ENCODE results near the gene LBR. TPM values are rescaled to one million over a fixed set of nuclear protein-coding genes. Genes with fewer than 3 reads are reported as not detected.

The LBR gene
- total RNA-seq, 1 experiment from 2014 or later: 60.9 TPM

DNA sequence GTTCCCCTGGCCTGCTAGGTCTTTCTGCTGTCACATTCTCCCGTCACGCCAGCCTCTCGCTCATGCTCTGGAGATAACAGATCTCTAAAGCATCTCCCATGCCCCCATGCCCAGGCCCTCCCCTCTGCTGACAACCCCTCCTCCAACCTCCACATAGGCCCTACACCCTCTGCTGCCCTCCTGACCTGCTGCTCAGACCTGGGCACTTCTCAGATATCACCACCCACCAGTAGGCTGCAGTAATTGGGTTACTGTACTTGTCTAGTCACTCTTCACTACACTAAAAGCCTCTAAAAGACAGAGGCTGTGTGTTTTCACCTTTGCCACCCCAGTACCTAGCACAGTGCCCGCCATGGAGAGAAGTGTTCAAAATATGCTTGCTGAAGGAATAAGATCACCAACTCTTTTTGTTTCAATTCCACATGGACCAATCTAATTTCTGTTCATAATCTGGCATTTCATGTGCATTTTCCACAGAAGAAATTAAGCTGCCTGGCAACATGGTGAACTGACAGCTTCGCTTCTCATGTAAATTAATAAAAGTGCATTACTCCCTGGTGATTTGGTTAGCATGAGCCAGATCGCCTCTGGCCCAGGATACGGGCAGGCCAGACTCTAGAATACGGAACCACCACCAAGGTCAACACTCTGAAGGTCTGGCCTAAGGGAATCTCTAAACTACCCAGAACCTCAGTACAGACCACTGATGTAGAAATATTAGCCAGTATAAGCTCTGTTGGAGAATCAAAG, 20.7 kb downstream of the LBR start:
- H3K79me1 ChIP-seq (ENCODE audit: insufficient read depth, low read depth, low read length, poor library complexity, severe bottlenecking): no peaks in the 10 kb centered on the region
- no peaks in the 10 kb centered on the region for H3K79me2 ChIP-seq (ENCODE audit: insufficient read depth, low read length)
- no peak overlapping the region for H3K18ac ChIP-seq (ENCODE audit: insufficient read length, low read depth, low read length)
- H3K4me2 ChIP-seq (ENCODE audit: insufficient read depth, insufficient read length, low read length): no peak overlapping the region
- Mint-ChIP-seq H3K9me3 (no peaks in the 10 kb centered on the region), H3K4me1 (peaks cover 24 to 29% of the 10 kb centered on the region in 2 experiments), H3K36me3 (ENCODE audit: insufficient read depth in 1 of 3, low read depth in 3 of 3) (peaks cover 17 to 55% (median 45%) of the 10 kb centered on the region in 3 experiments; a peak in 6 of 7 replicates), H3K27me3 (ENCODE audit: low read depth) (no peaks in the 10 kb centered on the region), H3K4me3 (no peak overlapping the region), H3K27ac (peak overlapping the region in 2 of 3 experiments; percentile 27 to 56; a peak in 4 of 7 replicates)
- H3K27ac ChIP-seq (ENCODE audit: insufficient read length, low read depth, low read length): no peak overlapping the region
- H2BK12ac ChIP-seq (ENCODE audit: insufficient read length, low read depth, low read length): no peak overlapping the region
- no peak for DNase-seq
- H3K27me3 ChIP-seq (ENCODE audit: insufficient read depth, low read length): no peaks in the 10 kb centered on the region
- no peaks in the 10 kb centered on the region; the same call in 1 of the 2 replicates for H3K4me1 ChIP-seq (ENCODE audit: insufficient read depth, low read length)
- no peaks in the 10 kb centered on the region for H3K9me3 ChIP-seq (ENCODE audit: control insufficient read depth, low read depth, low read length)
- no peak overlapping the region for H2BK5ac ChIP-seq (ENCODE audit: insufficient read length, low read length)
- WGBS (ENCODE audit: extremely low coverage, insufficient read length, low lambda C conversion rate): no CpG with 5 or more reads among the region's 8 CpGs
- H3K23me2 ChIP-seq (ENCODE audit: insufficient read length, low read depth, low read length, poor library complexity, severe bottlenecking): no peaks in the 10 kb centered on the region
- TF ChIP-seq CTCF (conservative IDR thresholded peaks at IDR 0.05): no peak
- H2BK120ac ChIP-seq (ENCODE audit: low read depth, low read length, poor library complexity, severe bottlenecking): no peak overlapping the region
- H3K23ac ChIP-seq (ENCODE audit: insufficient read length, low read depth, low read length): no peak overlapping the region
- H4K20me1 ChIP-seq (ENCODE audit: control insufficient read depth, insufficient read depth, insufficient read length): no peaks in the 10 kb centered on the region
- H3K4ac ChIP-seq (ENCODE audit: low read depth, low read length): no peak overlapping the region
- no peak overlapping the region for H2AFZ ChIP-seq (ENCODE audit: low read length)
- no peak overlapping the region for H2BK20ac ChIP-seq (ENCODE audit: low read depth, low read length, poor library complexity, severe bottlenecking)
- H2BK15ac ChIP-seq (ENCODE audit: low read depth, low read length): no peak overlapping the region
- H3K56ac ChIP-seq (ENCODE audit: insufficient read length, low read depth, low read length): no peak overlapping the region
- no peak overlapping the region for H4K8ac ChIP-seq (replicated peaks; ENCODE audit: insufficient read length, low read depth, low read length)
- no peak overlapping the region for H3K14ac ChIP-seq (ENCODE audit: insufficient read depth, low read length)
- no peak overlapping the region for H3T11ph ChIP-seq (ENCODE audit: low read length)
- H3K9ac ChIP-seq (ENCODE audit: extremely low read depth, insufficient read length, low read length): no peak overlapping the region
- H4K91ac ChIP-seq (ENCODE audit: insufficient read length, low read depth, low read length): no peak overlapping the region
- no peak overlapping the region for H4K5ac ChIP-seq (ENCODE audit: insufficient read length, low read depth, low read length)
- H2AK5ac ChIP-seq (ENCODE audit: insufficient read length, low read length): no peak overlapping the region
